HUES64 (cell line): ENCODE results near the gene B4GALNT2.

Source experiments
- H3K27ac ChIP-seq: 2 replicates; pipeline ENCODE4 v1.7.0; 2013; ENCODE audit warnings: low read depth, low read length, inconsistent platforms
- H3K27me3 ChIP-seq: 2 replicates; pipeline ENCODE4 v1.6.1; 2013; ENCODE audit warnings: mild to moderate bottlenecking, low read length; ENCODE audit not compliant: insufficient read depth
- H3K36me3 ChIP-seq: 2 replicates; pipeline ENCODE4 v1.6.1; 2013; ENCODE audit warnings: mild to moderate bottlenecking, low read length; ENCODE audit not compliant: insufficient read depth
- H3K4me1 ChIP-seq: 2 replicates; pipeline ENCODE4 v1.6.1; 2013; ENCODE audit warnings: mild to moderate bottlenecking, low read length, moderate library complexity; ENCODE audit not compliant: insufficient read depth
- H3K4me3 ChIP-seq: 2 replicates; pipeline ENCODE4 v1.5.1; 2013; ENCODE audit warnings: mild to moderate bottlenecking, low read length, moderate library complexity
- H3K9ac ChIP-seq: 2 replicates; pipeline ENCODE4 v1.6.1; 2013; ENCODE audit warnings: mild to moderate bottlenecking, low read depth, low read length
- H3K9me3 ChIP-seq: 2 replicates; pipeline ENCODE4 v1.6.1; 2013; ENCODE audit warnings: low read depth, low read length; ENCODE audit not compliant: insufficient read depth
- WGBS: fragments of 150-250, 120-280 bp; methylation state at CpG from one replicate; pipeline ENCODE4 v1.1.7; 2013; ENCODE audit warnings: missing lambda C conversion rate; 5-methylcytosine and 5-hydroxymethylcytosine counted together

The B4GALNT2 gene

DNA sequence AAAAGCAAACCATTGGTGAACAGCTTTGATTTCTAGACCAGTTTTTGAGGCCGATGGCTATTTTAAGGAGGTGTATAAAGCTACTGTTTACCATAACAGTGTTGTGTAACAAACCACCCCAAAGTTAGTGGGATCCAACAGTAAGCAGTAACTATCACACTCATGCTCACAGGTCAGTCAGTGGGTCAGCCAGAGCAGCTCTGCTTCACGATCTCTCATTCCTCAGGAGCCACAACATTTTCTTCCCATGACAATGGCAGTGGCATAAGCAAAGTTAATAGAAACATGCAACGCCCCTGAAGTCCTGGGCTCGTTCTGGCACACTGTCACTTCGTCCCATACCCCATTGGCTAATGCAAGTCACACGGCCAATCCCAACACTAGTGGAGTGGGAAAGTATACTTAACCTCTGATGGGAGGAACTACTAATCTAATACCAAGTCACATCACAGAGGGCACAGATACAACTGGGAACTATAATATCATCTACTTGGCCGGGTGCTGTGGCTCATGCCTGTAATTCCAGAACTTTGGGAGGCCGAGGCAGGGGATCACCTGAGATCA is 28.0 kb upstream of the B4GALNT2 start:
- Histone ChIP-seq H3K4me3 (no peak overlapping the region), H3K4me1 (peaks cover 30% of the 10 kb centered on the region), H3K9ac (no peak overlapping the region), H3K9me3 (no peaks in the 10 kb centered on the region), H3K27ac (no peak overlapping the region), H3K36me3 (no peaks in the 10 kb centered on the region), H3K27me3 (no peaks in the 10 kb centered on the region)
- WGBS = 90% methylated on average over 7 of the region's 8 CpGs

DNA sequence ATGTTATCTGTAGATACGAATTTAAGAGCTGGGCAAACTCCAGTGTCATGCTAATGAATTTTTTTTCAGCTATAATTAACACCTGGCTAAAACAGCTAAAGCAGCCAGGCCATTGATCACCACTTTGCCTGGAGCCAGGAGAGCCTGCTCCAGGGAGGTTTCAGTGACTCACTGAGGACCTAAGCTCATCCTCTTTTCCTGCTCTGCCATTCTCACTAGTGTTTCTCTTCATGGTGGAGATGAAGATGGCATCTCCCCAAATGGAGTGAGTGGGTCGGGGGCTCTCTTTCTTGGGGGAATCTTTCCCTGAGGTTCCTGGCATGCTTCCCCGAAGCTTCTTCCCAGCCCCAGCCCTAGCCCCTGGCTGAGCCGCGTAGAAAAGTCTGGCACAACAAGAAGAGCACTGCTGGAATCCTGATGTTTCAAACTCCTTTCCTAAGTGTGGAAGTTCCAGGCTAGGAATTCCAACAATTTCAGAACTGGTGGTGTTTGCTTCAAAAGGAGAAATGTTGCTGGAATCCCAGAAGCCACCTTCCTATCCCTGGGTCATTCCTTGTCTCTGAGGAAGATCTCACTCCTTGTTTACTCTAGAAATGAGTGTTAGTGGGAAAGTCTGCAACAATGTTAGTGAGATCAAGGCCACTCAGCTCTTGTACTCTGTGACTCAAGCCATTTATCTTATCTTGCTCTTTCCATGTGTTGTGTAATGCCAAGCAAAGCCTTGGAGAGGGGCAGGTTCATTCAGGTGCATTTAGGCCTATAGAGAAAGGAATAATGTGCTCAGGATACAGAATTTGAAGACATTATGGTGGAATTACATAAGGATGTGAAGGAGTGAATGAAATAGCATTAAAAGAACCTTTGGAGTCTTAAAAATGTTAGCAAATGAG is 26.0 kb upstream of the B4GALNT2 start:
- Histone ChIP-seq H3K9ac (no peak overlapping the region), H3K27ac (no peak overlapping the region), H3K4me3 (no peak overlapping the region), H3K4me1 (peaks cover 30% of the 10 kb centered on the region), H3K36me3 (no peaks in the 10 kb centered on the region), H3K9me3 (no peaks in the 10 kb centered on the region), H3K27me3 (no peaks in the 10 kb centered on the region)
- WGBS = 77% methylated on average over 5 of the region's 5 CpGs

DNA sequence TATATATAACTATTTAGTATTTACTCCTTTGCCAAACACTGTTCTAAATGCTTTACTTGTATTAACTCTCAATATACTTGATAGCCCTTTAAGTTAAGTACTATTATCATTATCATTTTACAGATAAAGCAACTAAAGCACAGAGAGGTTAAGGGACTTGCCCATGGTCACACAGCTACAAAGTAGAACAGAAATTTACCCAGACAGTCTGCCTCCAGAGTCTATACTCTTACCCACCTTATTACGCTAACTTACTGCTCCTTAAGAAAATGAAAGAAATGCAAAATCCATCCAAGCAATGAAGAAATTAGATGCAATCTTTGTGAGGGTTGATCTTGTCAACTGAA is 25.4 kb upstream of the B4GALNT2 start:
- Histone ChIP-seq H3K9ac (no peak overlapping the region), H3K27me3 (no peaks in the 10 kb centered on the region), H3K4me3 (no peak overlapping the region), H3K4me1 (peaks cover 30% of the 10 kb centered on the region), H3K9me3 (no peaks in the 10 kb centered on the region), H3K36me3 (no peaks in the 10 kb centered on the region), H3K27ac (no peak overlapping the region)
- WGBS = 100% methylated on average over 1 of the region's 1 CpG

DNA sequence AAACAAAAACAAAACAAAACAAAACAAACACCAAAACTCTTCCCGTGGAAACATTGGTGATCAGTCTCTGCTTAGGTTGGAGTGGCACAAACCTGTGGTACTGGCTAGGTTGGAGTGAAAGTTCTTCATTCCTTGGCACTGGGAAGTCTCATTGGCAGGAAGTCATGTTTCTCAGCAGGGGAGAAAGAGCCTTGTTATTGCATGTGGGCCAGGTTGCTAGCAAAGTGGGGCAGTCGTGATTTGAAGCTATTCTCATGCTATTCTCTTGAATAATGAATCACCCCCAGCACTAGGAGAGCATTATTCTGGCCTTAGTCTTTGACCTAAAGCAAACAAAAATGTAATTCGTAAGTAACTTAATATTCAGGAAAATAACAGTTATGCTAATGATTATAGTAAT is 24.3 kb upstream of the B4GALNT2 start:
- no peaks in the 10 kb centered on the region for H3K27me3 ChIP-seq
- H3K4me1 ChIP-seq = peaks cover 30% of the 10 kb centered on the region
- H3K9ac ChIP-seq = no peak overlapping the region
- peak overlapping the region; percentile 38; the same call in 1 of the 2 replicates for H3K27ac ChIP-seq
- WGBS = 23% methylated on average over 2 of the region's 3 CpGs
- no peaks in the 10 kb centered on the region for H3K9me3 ChIP-seq
- no peaks in the 10 kb centered on the region for H3K36me3 ChIP-seq
- no peak overlapping the region for H3K4me3 ChIP-seq

DNA sequence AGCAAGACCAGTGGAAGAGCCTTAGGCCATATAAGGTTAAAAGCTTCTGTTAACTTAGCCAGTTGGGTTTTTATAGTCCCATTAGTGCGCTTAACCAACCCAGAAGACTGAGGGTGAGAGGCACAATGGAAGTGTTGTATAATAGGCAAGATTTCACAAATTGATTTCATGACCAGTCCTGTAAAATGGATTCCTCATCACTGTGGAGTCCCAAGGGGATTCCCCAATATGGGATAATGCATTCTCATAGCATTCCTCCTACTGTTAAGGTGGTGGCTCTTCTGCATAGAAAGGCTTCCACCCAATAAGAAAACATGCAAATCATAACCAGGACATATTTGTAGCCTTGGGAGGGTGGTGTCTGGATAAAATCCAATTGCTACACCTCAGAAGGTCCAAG is 22.1 kb upstream of the B4GALNT2 start:
- Histone ChIP-seq H3K27ac (no peak overlapping the region), H3K9me3 (no peaks in the 10 kb centered on the region)
- 98% methylated on average over 1 of the region's 1 CpG for WGBS

DNA sequence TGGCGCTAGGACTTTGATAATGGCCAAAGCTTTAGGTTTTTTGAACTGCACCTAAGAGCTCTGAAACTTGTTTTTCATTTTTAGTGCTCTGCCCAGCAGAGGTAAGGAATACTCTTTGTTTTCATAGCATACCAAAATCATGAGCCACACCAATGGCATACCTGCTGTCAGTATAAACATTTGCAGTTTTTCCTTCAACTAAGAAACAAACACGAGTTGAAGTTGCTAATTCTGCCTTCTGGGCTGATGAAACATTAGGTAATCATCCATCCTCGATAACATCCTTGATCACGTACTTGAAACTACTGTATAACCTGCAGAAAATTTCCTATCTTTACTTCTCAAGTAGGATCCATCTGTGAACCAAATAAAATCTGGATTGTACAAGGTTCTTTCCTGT is 20.6 kb upstream of the B4GALNT2 start:
- 81% methylated on average over 4 of the region's 4 CpGs for WGBS
- Histone ChIP-seq H3K9ac (no peak overlapping the region), H3K4me1 (peaks cover 20% of the 10 kb centered on the region), H3K36me3 (no peaks in the 10 kb centered on the region), H3K4me3 (no peak overlapping the region), H3K9me3 (0 out of 2 replicates have a peak, but pooled peaks cover 3% of the 10 kb centered on the region), H3K27ac (no peak overlapping the region), H3K27me3 (no peaks in the 10 kb centered on the region)

More for the DNA sequence above, 22.1 kb upstream of the B4GALNT2 start:
- H3K4me1 ChIP-seq = peaks cover 30% of the 10 kb centered on the region
- H3K4me3 ChIP-seq = no peak overlapping the region
- H3K27me3 ChIP-seq = no peaks in the 10 kb centered on the region
- no peaks in the 10 kb centered on the region for H3K36me3 ChIP-seq
- H3K9ac ChIP-seq = no peak overlapping the region

DNA sequence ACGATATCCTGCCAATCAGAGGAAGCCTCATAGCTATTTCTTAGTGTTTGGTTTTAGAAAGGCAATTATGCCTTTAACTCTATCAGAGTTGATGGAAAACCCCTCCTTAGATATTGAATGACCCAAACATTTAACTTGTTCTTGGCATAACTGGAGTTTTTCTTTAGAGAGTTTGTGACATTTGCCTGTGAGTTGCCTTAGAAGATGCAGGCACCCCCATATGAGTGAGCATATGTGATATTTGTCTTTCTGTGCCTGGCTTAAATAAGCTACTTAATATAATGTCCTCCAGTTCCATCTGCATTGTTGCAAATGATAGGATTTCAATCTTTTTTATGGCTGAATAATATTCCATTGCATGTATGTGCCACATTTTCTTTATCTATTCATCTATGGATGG is 19.6 kb upstream of the B4GALNT2 start:
- Histone ChIP-seq H3K27me3 (no peaks in the 10 kb centered on the region), H3K4me1 (peaks cover 15% of the 10 kb centered on the region), H3K9me3 (0 out of 2 replicates have a peak, but pooled peaks cover 3% of the 10 kb centered on the region), H3K4me3 (no peak overlapping the region), H3K36me3 (no peaks in the 10 kb centered on the region), H3K9ac (no peak overlapping the region), H3K27ac (no peak overlapping the region)
- WGBS = 100% methylated on average over 1 of the region's 1 CpG

DNA sequence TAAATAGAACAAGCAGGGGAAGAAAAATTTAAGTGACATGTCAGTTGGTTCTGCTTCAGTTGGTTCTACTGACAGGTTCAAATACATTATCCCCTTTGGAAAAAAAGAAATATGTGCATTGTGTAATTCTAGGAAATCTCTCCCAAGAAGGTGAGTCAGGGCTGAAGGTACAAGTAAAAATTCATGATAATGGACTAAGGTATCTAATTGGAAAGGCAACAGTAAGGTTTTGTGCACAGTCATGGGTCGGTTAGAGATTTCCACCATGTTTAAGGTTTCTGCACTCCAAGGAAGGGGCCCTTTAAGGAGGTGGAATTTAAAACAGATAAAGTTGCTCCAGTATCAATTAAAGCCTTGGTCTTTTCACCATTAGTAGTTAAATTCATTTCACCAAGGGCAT is 17.9 kb upstream of the B4GALNT2 start:
- Histone ChIP-seq H3K4me1 (no peaks in the 10 kb centered on the region; the same call in 1 of the 2 replicates), H3K27ac (no peak overlapping the region), H3K27me3 (no peaks in the 10 kb centered on the region), H3K36me3 (no peaks in the 10 kb centered on the region), H3K9ac (no peak overlapping the region), H3K4me3 (no peak overlapping the region), H3K9me3 (0 out of 2 replicates have a peak, but pooled peaks cover 3% of the 10 kb centered on the region)
- WGBS = 86% methylated on average over 1 of the region's 1 CpG

DNA sequence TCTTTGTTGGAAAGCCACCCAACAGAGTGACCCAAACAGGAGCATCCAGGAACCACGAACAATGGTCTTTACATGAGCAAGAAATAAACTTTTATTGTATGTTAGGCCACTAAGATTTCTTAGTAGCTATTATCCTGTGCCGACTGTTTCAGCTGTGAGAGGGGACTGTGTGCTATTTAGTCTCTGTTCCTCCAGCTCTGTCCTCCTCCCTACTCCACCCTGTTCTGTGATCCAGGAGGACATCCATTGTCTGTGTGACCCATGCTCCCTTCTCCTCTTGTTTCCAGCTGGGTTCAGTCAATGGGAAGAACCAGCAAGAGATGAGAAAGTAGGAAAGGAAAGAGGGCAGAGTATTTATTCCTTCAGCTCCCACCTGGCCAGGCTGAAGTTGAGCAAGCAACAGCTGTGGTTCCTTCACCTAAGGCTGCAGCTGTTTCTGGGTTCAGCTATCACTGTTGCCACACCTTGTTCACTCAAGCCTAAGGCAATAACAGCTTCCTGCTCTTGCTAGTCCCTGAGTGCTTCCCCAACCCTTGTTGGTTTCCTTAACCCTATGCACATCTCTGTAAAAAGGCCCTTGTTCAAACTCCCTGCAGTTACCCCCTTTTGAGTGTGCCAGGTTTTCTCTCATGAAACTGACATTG is 14.9 kb upstream of the B4GALNT2 start:
- Histone ChIP-seq H3K4me1 (no peaks in the 10 kb centered on the region; the same call in 1 of the 2 replicates), H3K27me3 (no peaks in the 10 kb centered on the region), H3K9ac (no peak overlapping the region), H3K9me3 (peaks cover 14% of the 10 kb centered on the region), H3K36me3 (no peaks in the 10 kb centered on the region), H3K27ac (no peak overlapping the region), H3K4me3 (no peak overlapping the region)
- 97% methylated on average over 2 of the region's 2 CpGs for WGBS

DNA sequence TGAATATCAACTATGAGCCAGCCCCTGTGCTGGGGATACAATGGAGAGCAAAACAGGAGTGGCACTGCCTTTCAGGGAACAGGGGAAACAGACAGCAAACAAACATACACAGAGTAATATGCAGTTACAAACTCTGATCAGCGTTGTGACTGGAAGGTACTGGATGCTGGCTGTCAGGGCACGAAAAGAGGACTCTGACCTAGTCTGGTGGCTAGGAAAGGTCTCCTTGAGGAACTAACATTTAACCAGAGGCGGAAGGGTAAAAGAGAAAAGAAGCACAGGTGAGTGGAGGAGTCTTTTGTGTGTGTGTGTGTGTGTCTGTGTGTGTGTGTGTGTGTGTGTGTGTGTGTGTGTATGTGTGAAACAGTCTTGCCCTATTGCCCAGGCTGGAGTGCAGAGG is 12.4 kb upstream of the B4GALNT2 start:
- Histone ChIP-seq H3K4me3 (no peak overlapping the region), H3K9ac (no peak overlapping the region), H3K4me1 (no peaks in the 10 kb centered on the region; the same call in 1 of the 2 replicates), H3K27me3 (no peaks in the 10 kb centered on the region), H3K9me3 (peaks cover 14% of the 10 kb centered on the region), H3K27ac (no peak overlapping the region), H3K36me3 (no peaks in the 10 kb centered on the region)
- WGBS = 88% methylated on average over 3 of the region's 3 CpGs

DNA sequence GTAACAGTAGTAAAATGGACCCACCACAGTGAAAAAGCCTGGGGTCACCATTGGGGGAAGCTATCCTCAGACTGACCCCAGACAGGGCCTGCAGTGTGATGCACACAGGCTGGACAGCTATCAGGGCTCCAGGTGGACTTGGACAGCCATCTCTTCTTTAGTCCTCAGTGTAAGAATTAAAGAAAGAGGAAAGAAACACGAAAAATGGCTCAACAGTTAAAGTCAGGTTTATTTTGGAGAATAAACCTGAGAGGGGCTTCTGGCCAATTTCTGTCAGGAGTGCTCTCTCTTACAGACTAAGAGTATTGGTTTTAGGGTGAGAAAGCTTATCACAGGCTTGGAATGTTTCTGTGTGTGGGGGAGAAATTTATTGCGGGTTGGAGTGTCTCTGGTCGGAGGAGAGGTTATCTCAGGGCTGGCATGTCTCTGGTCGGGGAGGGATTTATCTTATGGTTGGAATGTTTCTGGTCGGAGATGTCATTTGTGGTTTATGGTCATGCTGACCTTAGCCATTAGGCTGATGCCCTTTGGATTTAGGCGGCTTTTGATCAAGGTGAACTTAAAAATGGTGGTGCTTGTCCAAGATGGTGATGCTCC is 10.8 kb upstream of the B4GALNT2 start:
- no peak overlapping the region for H3K27ac ChIP-seq
- no peaks in the 10 kb centered on the region for H3K27me3 ChIP-seq
- WGBS = 89% methylated on average over 6 of the region's 6 CpGs
- H3K9me3 ChIP-seq = peaks cover 11% of the 10 kb centered on the region
- no peak overlapping the region for H3K9ac ChIP-seq
- no peak overlapping the region for H3K4me3 ChIP-seq
- no peaks in the 10 kb centered on the region for H3K36me3 ChIP-seq
- no peaks in the 10 kb centered on the region for H3K4me1 ChIP-seq
